Ovary (tissue), 9 donors: Measurements from ENCODE around the gene ATP5MC2. TPM values are rescaled to one million over a fixed set of nuclear protein-coding genes. Genes with fewer than 3 reads are reported as not detected.

Experiments used
- DNase-seq, 5 donors: peaks; one replicate each; pipeline ENCODE4 v3.0.0-alpha.2; 2019 to 2020
- H3K27ac ChIP-seq, 2 donors: fragments of 200-600 bp; one replicate each; pipeline versions ENCODE4 v1.5.1 to v1.8.0; 2019 to 2022
- H3K27me3 ChIP-seq: fragments of 200-600 bp; one replicate; pipeline ENCODE4 v1.8.0; 2022
- H3K36me3 ChIP-seq: fragments of 200-600 bp; sonication (generic); one replicate; pipeline ENCODE4 v1.5.1; 2019
- H3K4me1 ChIP-seq: one replicate; pipeline ENCODE4 v1.8.1; 2013; ENCODE audit warnings: mild to moderate bottlenecking, moderate library complexity; ENCODE audit not compliant: insufficient read depth
- H3K4me3 ChIP-seq: fragments of 200-600 bp; sonication (generic); one replicate; pipeline ENCODE4 v1.5.1; 2017
- H3K9me3 ChIP-seq, 2 donors: fragments of 200-600 bp in 1 of 2; sonication (generic) in 1 of 2; one replicate each; pipeline versions ENCODE4 v1.5.1 to v1.8.1; 2013 to 2019; ENCODE audit warnings: mild to moderate bottlenecking in 1 of 2, moderate library complexity in 1 of 2
- EP300 ChIP-seq: sonication (generic); formaldehyde crosslinking; IDR thresholded peaks from one replicate; pipeline ENCODE4 v1.6.1; 2017; ENCODE audit warnings: antibody characterized with exemption
- POLR2A ChIP-seq: fragments of 450-650 bp; IDR thresholded peaks from one replicate; pipeline ENCODE4 v1.6.1; 2017; ENCODE audit warnings: antibody characterized with exemption, mild to moderate bottlenecking, moderate library complexity
- WGBS, 3 donors: extraction: QIAGEN DNeasy Blood & Tissue Kit in 1 of 3; methylation state at CpG; one replicate each; pipeline versions ENCODE4 v1.1.5 to v1.1.7; 2013 to 2017; 5-methylcytosine and 5-hydroxymethylcytosine counted together
- intact Hi-C, 4 donors: fragments of 100-400 bp; cut with DNase I; formaldehyde crosslinking; loops; one replicate each; pipeline versions ENCODE4 v1.11.0 to v1.15.1; 2022 to 2023
- polyA plus RNA-seq, 2 donors: library from polyadenylated mRNA; stranded (reverse); fragments of 200-250 nt in 1 of 2; fragments of 350-450 nt in 1 of 2; fragmentation: Illumina TruSeq in 1 of 2; extraction: RNeasy Lipid Tissue Mini Kit (QIAGEN cat#74804) in 1 of 2; gene quantifications; one replicate each; pipeline ENCODE4 v1.2.3, GENCODE V29; 2013 to 2014
- total RNA-seq, 7 donors: library from RNA; depleted of rRNA in 2 of 7; stranded (reverse); fragments of >200 nt in 2 of 7; fragmentation: NEBNext Ultra II Directional in 3 of 7; extraction: Animal tissue kit (Norgen Biotek cat#: 25700) in 3 of 7; gene quantifications; one replicate each; pipeline versions ENCODE4 v1.1.0 to v1.2.4, GENCODE V29; 2016 to 2023
- TF ChIP-seq, protein P1 (sequence below), 3 donors: fragments of 450-650 bp in 2 of 3; fragments of 200-600 bp in 1 of 3; IDR thresholded peaks; one replicate each; pipeline versions ENCODE4 v1.5.1 to v1.8.0; 2016 to 2022; ENCODE audit warnings: antibody characterized with exemption in 3 of 3, mild to moderate bottlenecking in 1 of 3
- donor health status: DM: no; HTN: no; CAD: no; lungs with moderate emphysema.
- donor health status: DM: no; HTN: no; CAD: no.
- donor health status: Bipolar disorder and iron deficiency.
- donor health status: DM: yes; HTN: yes; CAD: no.
- donor health status: DM: no; HTN: no; CAD: no.
- donor health status: DM: yes; HTN: yes; CAD: no.

Gene ATP5MC2
- total and polyA plus RNA-seq, 9 donors, result 241 to 485 (median 297) TPM

DNA sequence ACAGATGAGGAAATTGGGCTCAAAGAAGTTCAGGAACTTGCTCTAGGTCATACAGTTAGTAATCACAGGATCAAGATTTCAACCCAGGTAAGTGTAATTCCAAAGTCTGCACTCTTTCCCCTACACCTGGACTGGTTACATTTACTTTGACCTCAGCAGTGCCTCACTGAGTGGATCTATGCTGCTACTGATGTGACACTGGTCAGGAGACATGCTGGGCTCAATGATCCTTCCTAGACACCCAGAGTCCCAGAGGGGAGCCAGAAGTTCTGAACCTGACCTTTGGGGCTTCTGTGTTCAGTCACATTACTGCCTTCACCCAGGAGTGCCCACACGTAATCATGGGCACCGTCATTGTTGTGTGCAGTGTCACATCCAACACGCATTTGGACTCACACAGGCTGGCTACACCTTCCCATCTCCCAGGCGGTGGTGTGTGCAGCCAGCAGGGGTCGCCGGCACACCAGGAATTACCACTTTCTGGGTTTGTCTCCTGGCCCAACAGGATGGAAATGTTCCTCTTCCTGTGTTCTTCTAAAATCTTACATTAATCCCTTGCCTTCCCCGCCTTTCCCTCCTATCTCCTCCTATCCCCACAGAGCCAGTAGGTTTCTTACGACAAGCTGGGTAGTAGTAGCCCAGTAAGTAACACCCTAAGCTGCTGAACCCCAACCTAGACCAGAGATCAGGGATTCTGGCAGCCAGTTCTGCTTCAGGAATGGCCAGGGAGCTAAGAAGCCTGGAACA is 25.8 kb upstream of the ATP5MC2 start:
- no peaks in the 10 kb centered on the region for H3K27me3 ChIP-seq
- intact Hi-C loops, result loop anchor here (2.0 to 10.0 kb wide), 4 partner anchors 41 to 513 kb away; no protein-coding TSS in a partner anchor
- H3K27ac ChIP-seq, result no peak overlapping the region
- DNase-seq, result peak; percentile 69 to 90 (median 84)
- 3 to 7% (median 4%) methylated on average over 8 of the region's 8 CpGs for WGBS, 3 donors
- H3K4me1 ChIP-seq, result no peaks in the 10 kb centered on the region
- no peaks in the 10 kb centered on the region for H3K36me3 ChIP-seq
- H3K9me3 ChIP-seq, result no peaks in the 10 kb centered on the region
- H3K4me3 ChIP-seq, result no peak overlapping the region
- TF ChIP-seq, protein P1, sequence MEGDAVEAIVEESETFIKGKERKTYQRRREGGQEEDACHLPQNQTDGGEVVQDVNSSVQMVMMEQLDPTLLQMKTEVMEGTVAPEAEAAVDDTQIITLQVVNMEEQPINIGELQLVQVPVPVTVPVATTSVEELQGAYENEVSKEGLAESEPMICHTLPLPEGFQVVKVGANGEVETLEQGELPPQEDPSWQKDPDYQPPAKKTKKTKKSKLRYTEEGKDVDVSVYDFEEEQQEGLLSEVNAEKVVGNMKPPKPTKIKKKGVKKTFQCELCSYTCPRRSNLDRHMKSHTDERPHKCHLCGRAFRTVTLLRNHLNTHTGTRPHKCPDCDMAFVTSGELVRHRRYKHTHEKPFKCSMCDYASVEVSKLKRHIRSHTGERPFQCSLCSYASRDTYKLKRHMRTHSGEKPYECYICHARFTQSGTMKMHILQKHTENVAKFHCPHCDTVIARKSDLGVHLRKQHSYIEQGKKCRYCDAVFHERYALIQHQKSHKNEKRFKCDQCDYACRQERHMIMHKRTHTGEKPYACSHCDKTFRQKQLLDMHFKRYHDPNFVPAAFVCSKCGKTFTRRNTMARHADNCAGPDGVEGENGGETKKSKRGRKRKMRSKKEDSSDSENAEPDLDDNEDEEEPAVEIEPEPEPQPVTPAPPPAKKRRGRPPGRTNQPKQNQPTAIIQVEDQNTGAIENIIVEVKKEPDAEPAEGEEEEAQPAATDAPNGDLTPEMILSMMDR (IDR thresholded peaks at IDR 0.05), result peak; percentile 53 to 82 (median 72)
- TF ChIP-seq EP300 (no peak), POLR2A (no peak)

DNA sequence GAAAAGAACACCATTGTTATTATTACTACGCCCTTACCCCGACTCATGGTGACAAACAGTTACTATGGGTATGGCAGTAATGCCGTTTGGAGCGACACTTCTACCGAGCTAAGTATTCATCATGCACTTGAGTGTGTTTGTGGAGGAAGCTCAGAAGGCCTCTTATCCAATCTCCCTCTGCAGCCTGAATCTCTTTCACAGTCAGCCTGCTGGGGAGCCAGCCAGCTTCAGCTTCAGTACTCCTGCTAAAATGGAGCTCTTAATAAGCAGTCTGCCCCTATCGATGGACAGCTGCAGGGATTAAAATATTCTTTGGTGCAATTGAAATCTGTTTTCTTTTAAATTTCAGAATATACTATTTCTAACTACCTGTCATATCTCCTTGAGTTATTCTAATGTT is 24.7 kb upstream of the ATP5MC2 start:
- 39 to 59% (median 42%) methylated on average over 6 of the region's 6 CpGs for WGBS, 3 donors
- DNase-seq, result no peak
- no peak overlapping the region for H3K4me3 ChIP-seq
- H3K36me3 ChIP-seq, result no peaks in the 10 kb centered on the region
- no peaks in the 10 kb centered on the region for H3K4me1 ChIP-seq
- H3K9me3 ChIP-seq, result no peaks in the 10 kb centered on the region
- intact Hi-C loops, result loop anchor here in 2 of 4 donors (5.0 to 10.0 kb wide), 2 partner anchors 42 to 514 kb away; no protein-coding TSS in a partner anchor
- TF ChIP-seq, protein P1 (IDR thresholded peaks at IDR 0.05), result no peak
- no peak for TF ChIP-seq EP300
- TF ChIP-seq POLR2A, result no peak
- no peaks in the 10 kb centered on the region for H3K27me3 ChIP-seq
- no peak overlapping the region for H3K27ac ChIP-seq

DNA sequence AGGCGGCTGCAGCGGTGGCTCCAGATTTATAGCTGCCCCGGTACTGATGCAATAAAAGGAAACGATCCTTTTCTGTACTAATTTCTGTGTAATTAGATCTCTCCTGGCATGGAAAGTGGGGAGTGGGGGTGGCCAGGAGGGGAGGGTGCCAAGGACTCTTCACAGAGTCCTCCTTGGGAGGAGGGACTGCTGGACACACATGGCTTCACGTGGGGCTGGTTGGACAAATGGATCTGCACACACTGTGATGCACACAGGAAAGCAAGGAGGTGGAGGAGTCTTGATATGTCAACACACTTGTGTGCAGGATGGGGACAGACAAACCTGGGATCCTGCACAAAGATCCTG is 23.8 kb upstream of the ATP5MC2 start:
- intact Hi-C loops, result loop anchor here in 2 of 4 donors (5.0 to 10.0 kb wide), 2 partner anchors 43 to 515 kb away; no protein-coding TSS in a partner anchor

DNA sequence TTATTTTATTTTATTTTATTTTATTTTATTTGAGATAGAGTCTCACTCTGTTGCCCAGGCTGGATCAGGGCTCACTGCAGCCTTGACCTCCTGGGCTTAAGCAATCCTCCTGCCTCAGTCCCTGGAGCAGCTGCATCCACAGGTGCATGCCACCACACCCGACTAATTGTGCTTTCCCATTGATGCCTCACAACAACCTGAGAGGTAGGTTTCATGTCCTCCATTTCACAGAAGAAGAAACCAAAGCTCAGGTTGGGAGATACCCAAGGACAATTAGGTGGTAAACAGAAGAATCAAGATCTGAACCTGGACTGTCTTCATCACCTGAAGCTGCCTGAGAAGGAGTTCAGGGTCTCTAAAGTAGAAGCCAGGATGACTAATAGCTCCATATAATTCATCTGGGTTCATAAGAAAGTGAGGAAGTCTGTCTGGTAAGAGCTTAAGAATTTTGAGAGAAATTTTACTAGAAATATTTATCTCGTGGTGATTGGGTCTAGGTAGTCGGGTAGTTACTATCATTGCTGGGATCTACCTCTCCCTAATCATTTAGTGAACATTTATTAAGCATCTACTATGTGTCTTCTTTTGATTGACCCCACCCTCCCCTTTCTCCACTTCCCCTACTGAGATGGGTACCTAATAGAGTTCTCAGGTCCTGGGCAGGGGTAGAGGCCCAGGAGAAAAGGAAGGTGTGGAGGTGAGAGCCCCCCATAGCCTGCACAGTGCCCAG is 23.2 kb upstream of the ATP5MC2 start:
- Histone ChIP-seq H3K27me3 (no peaks in the 10 kb centered on the region), H3K4me1 (no peaks in the 10 kb centered on the region), H3K9me3 (no peaks in the 10 kb centered on the region), H3K4me3 (no peak overlapping the region), H3K36me3 (no peaks in the 10 kb centered on the region), H3K27ac (no peak overlapping the region)
- WGBS, 3 donors, result 47 to 59% (median 57%) methylated on average over 3 of the region's 3 CpGs
- intact Hi-C loops, result no loop called here
- TF ChIP-seq, protein P1 (IDR thresholded peaks at IDR 0.05), result no peak
- no peak for TF ChIP-seq POLR2A
- DNase-seq, result no peak

More for the DNA sequence above, 23.8 kb upstream of the ATP5MC2 start:
- WGBS, 3 donors, result 20 to 23% (median 23%) methylated on average over 5 of the region's 5 CpGs
- Histone ChIP-seq H3K27me3 (no peaks in the 10 kb centered on the region), H3K9me3 (no peaks in the 10 kb centered on the region), H3K36me3 (no peaks in the 10 kb centered on the region), H3K4me1 (no peaks in the 10 kb centered on the region), H3K4me3 (no peak overlapping the region), H3K27ac (no peak overlapping the region)
- DNase-seq, result no peak
- no peak for TF ChIP-seq POLR2A
- TF ChIP-seq, protein P1 (IDR thresholded peaks at IDR 0.05), result no peak
